ENCODE measurements around the gene SLC1A6. TPM values are rescaled to one million over a fixed set of nuclear protein-coding genes. Genes with fewer than 3 reads are reported as not detected.
"Not testable (repeated sequence)": the region's sequence is repeated elsewhere in the genome, so short reads cannot be mapped to it uniquely, and the experiment has no call there.

SLC1A6 gene
- not detected in 2 replicates for total RNA-seq (ENCODE audit: low replicate concordance)

DNA sequence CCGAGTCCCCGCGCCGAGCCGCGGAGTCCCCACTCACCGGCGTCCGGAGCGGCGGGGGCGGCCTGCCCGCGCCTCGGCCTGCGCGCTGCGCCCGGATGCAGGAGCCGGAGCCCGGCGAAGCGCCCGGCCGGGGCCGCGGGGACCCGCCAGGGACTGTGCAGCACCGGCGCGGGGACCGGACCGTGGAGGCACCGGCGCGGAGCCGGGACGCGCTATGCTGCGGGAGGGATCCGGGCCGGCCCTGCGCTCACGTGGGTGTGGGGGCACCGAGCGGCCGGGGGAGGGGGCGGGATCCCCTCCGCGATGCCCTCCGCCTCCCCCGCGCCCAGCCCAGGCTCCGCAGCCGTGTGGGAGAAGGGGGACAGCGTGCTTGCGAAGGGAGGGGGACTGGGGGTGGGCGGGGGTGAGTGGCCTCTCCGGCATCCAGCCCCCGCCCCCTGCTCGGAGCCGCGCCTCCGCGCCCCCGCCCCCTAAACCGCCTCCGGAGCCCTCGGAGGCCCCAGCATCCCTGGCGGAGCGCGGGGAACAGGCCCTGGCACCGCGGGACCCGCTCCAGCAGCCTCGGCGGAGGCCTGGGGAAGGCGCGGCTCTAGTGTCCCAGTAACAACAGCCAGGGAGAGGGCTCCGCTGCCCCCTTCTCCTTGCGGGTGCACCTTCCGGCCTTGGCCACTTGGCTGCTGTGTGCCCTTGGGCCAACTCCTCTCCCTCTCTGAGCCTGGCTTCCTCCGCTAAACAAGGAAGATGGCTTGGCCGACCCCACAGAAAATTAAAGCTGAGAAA, at the start of gene SLC1A6:
SLC1A6 (minus strand) TSS at position 389 of the 780 bp plus-strand sequence. CDS start 6,954 bp downstream, outside the sequence.
- H3K4me3 ChIP-seq (ENCODE audit: low read depth, low read length): no peak within 1 kb of the TSS
- TF ChIP-seq, protein P1, sequence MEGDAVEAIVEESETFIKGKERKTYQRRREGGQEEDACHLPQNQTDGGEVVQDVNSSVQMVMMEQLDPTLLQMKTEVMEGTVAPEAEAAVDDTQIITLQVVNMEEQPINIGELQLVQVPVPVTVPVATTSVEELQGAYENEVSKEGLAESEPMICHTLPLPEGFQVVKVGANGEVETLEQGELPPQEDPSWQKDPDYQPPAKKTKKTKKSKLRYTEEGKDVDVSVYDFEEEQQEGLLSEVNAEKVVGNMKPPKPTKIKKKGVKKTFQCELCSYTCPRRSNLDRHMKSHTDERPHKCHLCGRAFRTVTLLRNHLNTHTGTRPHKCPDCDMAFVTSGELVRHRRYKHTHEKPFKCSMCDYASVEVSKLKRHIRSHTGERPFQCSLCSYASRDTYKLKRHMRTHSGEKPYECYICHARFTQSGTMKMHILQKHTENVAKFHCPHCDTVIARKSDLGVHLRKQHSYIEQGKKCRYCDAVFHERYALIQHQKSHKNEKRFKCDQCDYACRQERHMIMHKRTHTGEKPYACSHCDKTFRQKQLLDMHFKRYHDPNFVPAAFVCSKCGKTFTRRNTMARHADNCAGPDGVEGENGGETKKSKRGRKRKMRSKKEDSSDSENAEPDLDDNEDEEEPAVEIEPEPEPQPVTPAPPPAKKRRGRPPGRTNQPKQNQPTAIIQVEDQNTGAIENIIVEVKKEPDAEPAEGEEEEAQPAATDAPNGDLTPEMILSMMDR (IDR thresholded peaks at IDR 0.05; ENCODE audit: insufficient read depth, low read length): no peak
- no peak for DNase-seq (ENCODE audit: low read depth)

GRCh38 chr19:15028490-15028889, 48.8 kb upstream of the SLC1A6 start:
- TF ChIP-seq, protein P1 (IDR thresholded peaks at IDR 0.05; ENCODE audit: insufficient read depth, low read length): no peak
- no peak for DNase-seq (ENCODE audit: low read depth)
- H3K4me3 ChIP-seq (ENCODE audit: low read depth, low read length): no peak overlapping the region

- TF ChIP-seq, protein P1 (IDR thresholded peaks at IDR 0.05; ENCODE audit: insufficient read depth, low read length): no peak
- H3K4me3 ChIP-seq (ENCODE audit: low read depth, low read length): no peak overlapping the region
- no peak for DNase-seq (ENCODE audit: low read depth)
Observed at GRCh38 chr19:15025217-15025616, 45.6 kb upstream of the SLC1A6 start.

DNA sequence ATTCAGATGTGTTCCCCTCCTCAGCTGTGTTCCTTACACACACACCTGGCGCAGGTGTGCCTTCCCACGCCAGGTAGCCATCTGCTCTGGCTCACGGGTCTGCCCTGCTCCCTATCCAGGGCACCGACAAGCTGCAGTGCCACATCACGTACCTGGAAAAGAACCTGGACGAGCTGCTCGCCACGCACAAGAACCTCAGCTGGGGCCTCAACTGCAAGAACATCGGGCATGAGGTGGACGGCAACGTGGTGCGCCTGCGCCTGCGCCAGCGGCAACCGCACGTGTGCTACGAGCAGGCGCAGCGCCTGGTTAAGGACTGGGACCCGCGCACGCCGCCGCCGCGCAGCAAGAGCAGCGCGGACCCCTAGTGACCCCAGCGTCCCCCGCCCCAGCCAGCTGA, 43.1 kb upstream of the SLC1A6 start:
- TF ChIP-seq, protein P1 (IDR thresholded peaks at IDR 0.05; ENCODE audit: insufficient read depth, low read length): no peak
- no peak for DNase-seq (ENCODE audit: low read depth)
- no peak overlapping the region for H3K4me3 ChIP-seq (ENCODE audit: low read depth, low read length)

DNA sequence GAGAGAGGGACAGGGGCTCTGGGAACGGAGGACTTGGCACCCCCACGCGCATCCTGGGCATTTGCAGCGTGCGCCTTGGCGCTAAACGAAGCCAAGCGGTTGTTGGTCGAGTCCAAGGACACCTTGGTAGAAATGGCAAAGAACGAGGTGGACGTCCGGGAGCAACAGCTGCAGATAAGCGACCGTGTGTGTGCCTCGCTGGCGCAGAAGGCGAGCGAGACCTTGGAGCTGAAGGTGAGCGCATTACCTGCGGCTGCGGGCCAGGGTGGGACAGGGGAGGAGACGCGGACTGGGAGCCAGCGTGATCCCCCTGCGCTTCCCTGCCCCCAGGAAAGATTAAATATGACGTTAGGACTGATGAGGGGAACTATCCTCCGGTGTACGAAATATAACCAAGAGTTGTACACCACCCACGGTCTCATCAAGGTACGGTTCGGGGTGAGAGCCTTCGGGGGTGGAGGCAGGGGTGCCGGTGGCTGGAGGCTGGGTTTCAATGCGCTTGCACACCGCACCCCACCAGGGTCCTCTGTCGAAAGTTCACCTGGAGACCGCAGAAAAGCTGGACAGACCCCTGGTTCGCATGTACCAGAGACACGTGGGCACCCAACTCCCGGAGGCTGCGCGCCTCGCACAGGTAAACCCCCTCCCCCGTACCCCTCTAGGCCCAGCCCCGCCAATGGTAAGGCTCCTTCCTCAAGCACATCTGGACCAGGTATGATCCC, 41.8 kb upstream of the SLC1A6 start:
- TF ChIP-seq, protein P1 (IDR thresholded peaks at IDR 0.05; ENCODE audit: insufficient read depth, low read length): no peak
- no peak for DNase-seq (ENCODE audit: low read depth)
- H3K4me3 ChIP-seq (ENCODE audit: low read depth, low read length): no peak overlapping the region

- DNase-seq (ENCODE audit: low read depth); H3K4me3 ChIP-seq (ENCODE audit: low read depth, low read length): not testable (repeated sequence)
Observed at GRCh38 chr19:15018836-15019235, 39.2 kb upstream of the SLC1A6 start.

- no peak for DNase-seq (ENCODE audit: low read depth)
- TF ChIP-seq, protein P1 (IDR thresholded peaks at IDR 0.05; ENCODE audit: insufficient read depth, low read length): no peak
- H3K4me3 ChIP-seq (ENCODE audit: low read depth, low read length): no peak overlapping the region
Observed at GRCh38 chr19:15015946-15016542, 36.4 kb upstream of the SLC1A6 start.

Data from fibroblast of the aortic adventitia (primary cell).